Endodermal cell (in vitro differentiated cells): ENCODE data around the gene SPRYD4. TPM values are rescaled to one million over a fixed set of nuclear protein-coding genes. Genes with fewer than 3 reads are reported as not detected.

Experiments used
- DNase-seq: peaks from one replicate; pipeline ENCODE4 v3.0.0-alpha.2; 2017
- H3K27ac ChIP-seq: 2 replicates; pipeline ENCODE4 v1.5.1; 2013; ENCODE audit warnings: mild to moderate bottlenecking, low read depth, low read length, moderate library complexity
- H3K27me3 ChIP-seq: 2 replicates; pipeline ENCODE4 v1.6.1; 2013; ENCODE audit warnings: mild to moderate bottlenecking, low read length, moderate library complexity; ENCODE audit not compliant: insufficient read depth, control insufficient read depth, poor library complexity, severe bottlenecking
- H3K36me3 ChIP-seq: 2 replicates; pipeline ENCODE4 v1.7.0; 2013; ENCODE audit warnings: mild to moderate bottlenecking, low read length, moderate library complexity; ENCODE audit not compliant: control insufficient read depth, insufficient read depth
- H3K4me1 ChIP-seq: one replicate; pipeline ENCODE4 v1.7.0; 2013; ENCODE audit warnings: low read length; ENCODE audit not compliant: control insufficient read depth, insufficient read depth
- H3K4me3 ChIP-seq: 2 replicates; pipeline ENCODE4 v1.5.1; 2013; ENCODE audit warnings: mild to moderate bottlenecking, low read length, moderate library complexity
- H3K9ac ChIP-seq: 2 replicates; pipeline ENCODE4 v1.6.1; 2013; ENCODE audit warnings: mild to moderate bottlenecking, low read length, moderate library complexity; ENCODE audit not compliant: poor library complexity, severe bottlenecking; ENCODE audit errors: extremely low read depth
- H3K9me3 ChIP-seq: 2 replicates; pipeline ENCODE4 v1.6.1; 2013; ENCODE audit warnings: mild to moderate bottlenecking, low read length, moderate library complexity; ENCODE audit not compliant: control insufficient read depth
- H3K27ac Mint-ChIP-seq: 2 replicates; pipeline ENCODE4 v1.8.0; 2020; ENCODE audit warnings: mixed read lengths
- H3K27me3 Mint-ChIP-seq: 2 replicates; pipeline ENCODE4 v1.8.0; 2021; ENCODE audit warnings: mild to moderate bottlenecking, mixed read lengths; ENCODE audit not compliant: insufficient read depth
- H3K36me3 Mint-ChIP-seq: 2 replicates; pipeline ENCODE4 v1.8.0; 2020; ENCODE audit warnings: low read depth, mixed read lengths
- H3K4me1 Mint-ChIP-seq: 2 replicates; pipeline ENCODE4 v1.8.0; 2020; ENCODE audit warnings: mixed read lengths
- H3K4me3 Mint-ChIP-seq: 2 replicates; pipeline ENCODE4 v1.8.0; 2020; ENCODE audit warnings: mild to moderate bottlenecking, moderate library complexity, mixed read lengths
- H3K9me3 Mint-ChIP-seq: 2 replicates; pipeline ENCODE4 v1.8.0; 2020; ENCODE audit warnings: mild to moderate bottlenecking, mixed read lengths
- CTCF ChIP-seq: fragments of 200-600 bp; sonication (generic); conservative IDR thresholded peaks from 2 replicates; pipeline ENCODE4 v1.5.0; 2021; ENCODE audit warnings: antibody characterized with exemption, mild to moderate bottlenecking
- WGBS, 2 experiments: methylation state at CpG; one replicate each; pipeline versions ENCODE4 v1.1.5 to v1.1.7; 2013; ENCODE audit warnings: missing lambda C conversion rate in 2 of 2, mixed read lengths in 1 of 2; ENCODE audit not compliant: insufficient coverage in 1 of 2, insufficient read length in 1 of 2; 5-methylcytosine and 5-hydroxymethylcytosine counted together
- total RNA-seq, 2 donors: library from RNA; stranded (reverse); fragmentation: NEBNext Ultra II Directional in 1 of 2; extraction: Animal tissue kit (Norgen Biotek cat#: 25700) in 1 of 2; gene quantifications; 2 replicates in 1 of 2; 3 replicates in 1 of 2; pipeline ENCODE4 v1.2.1, GENCODE V29; 2021

SPRYD4 gene
- total RNA-seq, 2 donors from 2014 or later = 2.9 to 3.8 TPM

GRCh38 chr12:56518570-56518969 lies 50.2 kb downstream of the SPRYD4 start:
- Histone ChIP-seq H3K4me1 (no peaks in the 10 kb centered on the region), H3K27ac (no peak overlapping the region), H3K36me3 (no peaks in the 10 kb centered on the region), H3K27me3 (no peaks in the 10 kb centered on the region), H3K9ac (no peak overlapping the region), H3K4me3 (no peak overlapping the region), H3K9me3 (no peaks in the 10 kb centered on the region)
- Mint-ChIP-seq H3K4me3 (no peak overlapping the region), H3K27ac (no peak overlapping the region), H3K27me3 (no peaks in the 10 kb centered on the region), H3K36me3 (no peaks in the 10 kb centered on the region), H3K4me1 (peaks cover 17% of the 10 kb centered on the region), H3K9me3 (no peaks in the 10 kb centered on the region)
- no peak for DNase-seq
- no peak for TF ChIP-seq CTCF
- WGBS, 2 experiments = 97% methylated on average over 2 of the region's 2 CpGs; no CpG with 5 or more reads in 1 of the 2 experiments

- Histone ChIP-seq H3K36me3 (no peaks in the 10 kb centered on the region), H3K4me1 (no peaks in the 10 kb centered on the region), H3K27me3 (no peaks in the 10 kb centered on the region), H3K9ac (no peak overlapping the region), H3K9me3 (no peaks in the 10 kb centered on the region), H3K27ac (no peak overlapping the region), H3K4me3 (no peak overlapping the region)
- H3K4me1 Mint-ChIP-seq = peaks cover 21% of the 10 kb centered on the region
- DNase-seq = no peak
- no peaks in the 10 kb centered on the region for H3K36me3 Mint-ChIP-seq
- TF ChIP-seq CTCF = no peak
- H3K27me3 Mint-ChIP-seq = no peaks in the 10 kb centered on the region
- WGBS, 2 experiments = 87 to 95% methylated on average over 3 of the region's 3 CpGs
- no peak overlapping the region for H3K27ac Mint-ChIP-seq
- H3K4me3 Mint-ChIP-seq = no peak overlapping the region
- no peaks in the 10 kb centered on the region for H3K9me3 Mint-ChIP-seq
Observed at GRCh38 chr12:56520048-56520447, 51.7 kb downstream of the SPRYD4 start.

- Mint-ChIP-seq H3K9me3 (no peaks in the 10 kb centered on the region), H3K4me3 (no peak overlapping the region), H3K27me3 (no peaks in the 10 kb centered on the region), H3K27ac (no peak overlapping the region), H3K36me3 (no peaks in the 10 kb centered on the region), H3K4me1 (peaks cover 21% of the 10 kb centered on the region)
- TF ChIP-seq CTCF = no peak
- Histone ChIP-seq H3K9me3 (no peaks in the 10 kb centered on the region), H3K4me3 (no peak overlapping the region), H3K27ac (no peak overlapping the region), H3K36me3 (no peaks in the 10 kb centered on the region), H3K4me1 (no peaks in the 10 kb centered on the region), H3K9ac (no peak overlapping the region), H3K27me3 (no peaks in the 10 kb centered on the region)
- 75% methylated on average over 1 of the region's 1 CpG; no CpG with 5 or more reads in 1 of the 2 experiments for WGBS, 2 experiments
- no peak for DNase-seq
Observed at GRCh38 chr12:56520506-56520905, 52.1 kb downstream of the SPRYD4 start.
